Measurements from ENCODE around the gene UBTF.

The UBTF gene

GRCh38 chr17:44219616-44220212, at the start of gene UBTF:
TSS of gene UBTF (minus strand) at chr17:44219675. CDS start at chr17:44218229, 1,446 bp downstream.
- Mint-ChIP-seq H3K4me3 (peak within 1 kb of the TSS; percentile 90), H3K27ac (peak within 1 kb of the TSS; percentile 97), H3K4me1 (peaks cover 37% of the 10 kb centered on the region), H3K36me3 (peaks cover 39% of the 10 kb centered on the region), H3K9me3 (no peaks in the 10 kb centered on the region), H3K27me3 (peaks cover 7% of the 10 kb centered on the region)
- DNase-seq: peak; percentile 79
- CTCF ChIA-PET: interaction anchor here (1.5 to 3.1 kb wide), 2 partner anchors 10 to 13 kb away, joined by 3 to 18 read pairs; no protein-coding TSS in a partner anchor

- Mint-ChIP-seq H3K4me3 (no peak overlapping the region), H3K36me3 (no peaks in the 10 kb centered on the region), H3K27ac (no peak overlapping the region), H3K4me1 (no peaks in the 10 kb centered on the region), H3K9me3 (no peaks in the 10 kb centered on the region), H3K27me3 (peaks cover 33% of the 10 kb centered on the region)
- CTCF ChIA-PET: no interaction called here
- no peak for DNase-seq
These were observed 49.4 kb upstream of the UBTF start for GRCh38 chr17:44268709-44269534.

GRCh38 chr17:44267818-44268490, 48.5 kb upstream of the UBTF start, which contains the start of gene SLC4A1:
TSS of gene SLC4A1 (minus strand) at chr17:44268135. CDS start at chr17:44262866, 5,269 bp downstream.
- DNase-seq: no peak
- H3K4me3 Mint-ChIP-seq: no peak within 1 kb of the TSS
- H3K4me1 Mint-ChIP-seq: no peaks in the 10 kb centered on the region
- no peaks in the 10 kb centered on the region for H3K9me3 Mint-ChIP-seq
- CTCF ChIA-PET: no interaction called here
- H3K36me3 Mint-ChIP-seq: no peaks in the 10 kb centered on the region
- H3K27ac Mint-ChIP-seq: no peak within 1 kb of the TSS
- peaks cover 32% of the 10 kb centered on the region for H3K27me3 Mint-ChIP-seq

GRCh38 chr17:44267165-44267455, 47.6 kb upstream of the UBTF start:
- Mint-ChIP-seq H3K27ac (no peak overlapping the region), H3K36me3 (no peaks in the 10 kb centered on the region), H3K9me3 (no peaks in the 10 kb centered on the region), H3K27me3 (peaks cover 27% of the 10 kb centered on the region), H3K4me3 (no peak overlapping the region), H3K4me1 (no peaks in the 10 kb centered on the region)
- CTCF ChIA-PET: no interaction called here
- DNase-seq: no peak

GRCh38 chr17:44266402-44267164, 47.1 kb upstream of the UBTF start:
- H3K4me1 Mint-ChIP-seq: no peaks in the 10 kb centered on the region
- no peaks in the 10 kb centered on the region for H3K36me3 Mint-ChIP-seq
- H3K4me3 Mint-ChIP-seq: no peak overlapping the region
- DNase-seq: no peak
- H3K27me3 Mint-ChIP-seq: peaks cover 22% of the 10 kb centered on the region
- CTCF ChIA-PET: no interaction called here
- H3K27ac Mint-ChIP-seq: peak overlapping the region; percentile 29
- H3K9me3 Mint-ChIP-seq: no peaks in the 10 kb centered on the region

GRCh38 chr17:44263345-44263902, 43.9 kb upstream of the UBTF start:
- H3K27me3 Mint-ChIP-seq: peaks cover 10% of the 10 kb centered on the region
- no peak for DNase-seq
- H3K36me3 Mint-ChIP-seq: no peaks in the 10 kb centered on the region
- H3K9me3 Mint-ChIP-seq: no peaks in the 10 kb centered on the region
- H3K4me1 Mint-ChIP-seq: no peaks in the 10 kb centered on the region
- H3K27ac Mint-ChIP-seq: no peak overlapping the region
- CTCF ChIA-PET: no interaction called here
- H3K4me3 Mint-ChIP-seq: no peak overlapping the region

GRCh38 chr17:44262654-44263225, 43.3 kb upstream of the UBTF start:
- H3K36me3 Mint-ChIP-seq: no peaks in the 10 kb centered on the region
- no peak overlapping the region for H3K27ac Mint-ChIP-seq
- no peaks in the 10 kb centered on the region for H3K4me1 Mint-ChIP-seq
- no peaks in the 10 kb centered on the region for H3K9me3 Mint-ChIP-seq
- CTCF ChIA-PET: no interaction called here
- H3K27me3 Mint-ChIP-seq: peaks cover 10% of the 10 kb centered on the region
- H3K4me3 Mint-ChIP-seq: no peak overlapping the region
- no peak for DNase-seq

GRCh38 chr17:44260296-44260695, 40.8 kb upstream of the UBTF start:
- Mint-ChIP-seq H3K36me3 (no peaks in the 10 kb centered on the region), H3K27ac (no peak overlapping the region), H3K4me1 (no peaks in the 10 kb centered on the region), H3K4me3 (no peak overlapping the region), H3K27me3 (peaks cover 25% of the 10 kb centered on the region), H3K9me3 (no peaks in the 10 kb centered on the region)
- no peak for DNase-seq
- CTCF ChIA-PET: interaction anchor here (1.4 kb wide), 1 partner anchor 13 kb away, joined by 3 read pairs; no protein-coding TSS in a partner anchor

GRCh38 chr17:44258811-44259351, 39.4 kb upstream of the UBTF start:
- H3K4me3 Mint-ChIP-seq: no peak overlapping the region
- no peaks in the 10 kb centered on the region for H3K4me1 Mint-ChIP-seq
- H3K36me3 Mint-ChIP-seq: no peaks in the 10 kb centered on the region
- no peaks in the 10 kb centered on the region for H3K9me3 Mint-ChIP-seq
- CTCF ChIA-PET: interaction anchor here (0.6 kb wide), 1 partner anchor 493 kb away, joined by 3 read pairs; no protein-coding TSS in a partner anchor
- peaks cover 34% of the 10 kb centered on the region for H3K27me3 Mint-ChIP-seq
- H3K27ac Mint-ChIP-seq: no peak overlapping the region
- DNase-seq: no peak

GRCh38 chr17:44257815-44258760, 38.6 kb upstream of the UBTF start:
- Mint-ChIP-seq H3K4me1 (no peaks in the 10 kb centered on the region), H3K36me3 (no peaks in the 10 kb centered on the region), H3K27me3 (peaks cover 31% of the 10 kb centered on the region), H3K4me3 (no peak overlapping the region), H3K27ac (no peak overlapping the region), H3K9me3 (no peaks in the 10 kb centered on the region)
- no peak for DNase-seq
- CTCF ChIA-PET: no interaction called here

- H3K27me3 Mint-ChIP-seq: peaks cover 30% of the 10 kb centered on the region
- no peaks in the 10 kb centered on the region for H3K4me1 Mint-ChIP-seq
- H3K4me3 Mint-ChIP-seq: no peak overlapping the region
- no peak for DNase-seq
- CTCF ChIA-PET: no interaction called here
- H3K36me3 Mint-ChIP-seq: no peaks in the 10 kb centered on the region
- no peaks in the 10 kb centered on the region for H3K9me3 Mint-ChIP-seq
- H3K27ac Mint-ChIP-seq: no peak overlapping the region
These were observed 37.2 kb upstream of the UBTF start for GRCh38 chr17:44256671-44257070.

GRCh38 chr17:44255915-44256314, 36.4 kb upstream of the UBTF start:
- Mint-ChIP-seq H3K27ac (no peak overlapping the region), H3K27me3 (peaks cover 30% of the 10 kb centered on the region), H3K4me3 (no peak overlapping the region), H3K36me3 (no peaks in the 10 kb centered on the region), H3K9me3 (no peaks in the 10 kb centered on the region), H3K4me1 (no peaks in the 10 kb centered on the region)
- CTCF ChIA-PET: no interaction called here
- no peak for DNase-seq
